ENCODE data around the gene DVL2.

The DVL2 gene

DNA sequence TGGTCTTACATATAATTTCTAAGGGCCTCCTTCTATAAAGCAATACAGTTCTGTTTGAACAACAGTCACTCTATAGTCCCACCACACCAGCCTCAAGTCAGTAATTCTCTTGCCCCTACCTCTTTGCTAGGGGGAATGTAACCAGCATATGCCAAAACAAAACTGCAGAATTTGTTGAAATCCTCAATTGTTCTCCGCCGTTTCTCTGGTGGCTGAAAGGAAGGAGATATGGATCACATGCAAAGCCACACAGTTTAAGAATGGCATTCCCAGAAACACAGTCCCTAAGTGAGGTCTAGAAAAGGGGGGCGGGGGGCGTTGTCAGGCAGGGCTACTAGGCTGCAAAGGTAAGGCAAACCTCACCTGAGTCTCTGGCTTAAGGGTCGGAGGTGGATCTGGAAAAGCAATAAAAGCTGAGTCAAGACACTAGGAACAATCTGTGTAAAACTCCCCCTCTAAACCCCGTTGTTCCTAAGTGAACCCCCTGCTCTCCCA is 3.0 kb upstream of the DVL2 start:
- no peak for DNase-seq

DNA sequence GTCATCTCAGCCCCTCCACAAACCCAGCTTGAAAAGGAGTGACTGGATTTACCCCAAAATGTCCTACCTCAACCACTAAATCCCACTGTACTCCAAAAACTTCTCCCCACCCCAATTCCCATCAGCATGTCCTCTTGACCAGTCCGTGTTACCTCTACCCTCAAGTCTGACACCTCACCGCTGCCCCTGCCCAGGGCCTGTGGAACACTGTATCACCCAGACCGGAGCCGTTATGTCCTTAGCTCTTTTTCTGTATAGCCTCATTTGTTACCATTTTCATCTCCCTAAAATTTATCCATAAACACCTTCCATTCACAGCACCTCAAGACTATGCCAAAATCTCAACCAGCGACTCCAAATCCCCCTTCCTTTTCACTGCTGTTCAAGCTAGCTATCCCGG is 2.5 kb upstream of the DVL2 start:
- DNase-seq: no peak

DNA sequence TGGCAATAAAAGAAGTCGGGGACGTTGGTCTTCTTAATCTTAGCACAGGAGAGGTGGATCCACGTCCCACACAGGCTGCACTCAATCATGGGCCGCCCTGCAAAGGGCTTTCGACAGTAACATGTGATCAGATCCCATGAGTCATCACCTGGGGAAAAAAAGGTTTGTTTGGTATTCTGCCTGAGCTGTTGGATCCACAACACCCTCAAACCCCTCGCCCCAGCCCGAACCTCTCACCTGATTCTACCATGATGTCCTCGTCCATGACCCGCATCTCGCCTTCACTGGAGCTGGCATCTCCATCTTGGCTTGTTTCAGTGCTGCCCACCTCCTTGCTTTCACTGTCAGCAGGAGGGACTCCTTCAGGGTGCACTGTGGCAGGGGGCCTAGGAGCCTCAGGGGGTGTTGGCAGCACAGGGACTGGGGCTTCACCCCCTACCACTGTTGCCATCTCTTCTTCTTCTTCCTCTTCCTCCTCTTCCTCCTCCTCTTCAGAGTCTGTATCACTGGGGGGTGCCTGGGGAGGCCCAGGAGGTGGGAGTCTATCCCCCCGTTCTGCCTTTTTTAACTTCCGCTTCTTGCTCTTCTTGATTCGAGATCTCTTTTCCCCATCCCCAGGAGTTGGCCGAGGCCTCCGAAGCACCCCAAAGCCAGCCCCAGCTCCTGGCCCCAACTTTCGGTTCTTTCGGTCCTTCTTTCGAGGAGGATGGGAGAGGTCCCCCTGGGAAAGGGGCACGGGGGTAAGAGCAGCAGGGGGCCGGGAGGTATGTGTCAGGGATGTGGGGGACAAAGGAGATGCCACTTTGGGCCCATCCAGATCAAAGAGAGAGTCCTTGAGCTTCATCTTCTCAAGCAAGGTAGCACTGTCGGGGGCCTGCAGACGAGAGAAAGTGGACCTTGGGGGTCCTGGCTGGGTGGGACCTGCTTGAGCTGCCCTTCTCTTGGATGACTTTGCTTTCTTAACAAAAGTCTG is 1.7 kb upstream of the DVL2 start:
- DNase-seq: no peak

DNA sequence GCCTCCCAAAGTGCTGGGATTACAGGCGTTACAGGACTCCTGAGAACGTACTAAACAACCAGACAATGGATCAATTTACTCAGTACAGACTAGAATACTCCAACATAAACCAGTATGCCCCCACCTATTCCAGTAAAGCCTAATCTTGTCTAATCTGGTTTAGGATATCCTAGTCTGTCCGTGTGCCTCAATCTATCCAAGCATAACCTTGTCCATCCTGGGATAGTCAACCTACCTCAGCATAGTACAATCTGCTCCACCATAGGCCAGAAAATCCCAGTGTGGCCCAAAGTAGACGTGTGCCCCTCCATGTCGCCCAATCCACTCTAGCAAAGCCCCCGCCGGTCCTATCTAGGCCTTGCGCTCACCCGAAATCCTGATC is 625 bp downstream of the DVL2 start:
- DNase-seq: no peak

GRCh38 chr17:7232114-7232513 is 2.2 kb downstream of the DVL2 start:
- no peak for DNase-seq

DNA sequence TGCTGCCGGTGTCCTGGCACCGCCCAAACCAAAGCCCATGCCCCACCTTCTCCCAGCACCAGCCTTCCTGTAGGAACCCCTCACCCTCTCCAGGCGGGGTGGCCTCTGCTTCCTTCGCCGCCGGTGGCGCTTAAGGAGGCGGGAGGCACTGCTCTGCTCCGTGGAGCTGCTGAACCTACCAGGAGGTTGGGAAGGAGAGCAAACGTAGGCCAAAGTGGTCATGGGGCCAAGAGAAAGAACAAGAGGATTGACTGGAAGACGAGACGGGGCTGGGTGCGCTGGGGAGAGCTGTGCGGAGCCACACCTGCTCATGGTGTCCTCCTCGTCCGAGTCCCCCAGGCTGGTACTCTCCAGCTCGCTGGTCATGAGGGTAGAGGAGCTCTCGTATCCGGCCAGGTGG is 4.8 kb downstream of the DVL2 start:
- DNase-seq: no peak

DNA sequence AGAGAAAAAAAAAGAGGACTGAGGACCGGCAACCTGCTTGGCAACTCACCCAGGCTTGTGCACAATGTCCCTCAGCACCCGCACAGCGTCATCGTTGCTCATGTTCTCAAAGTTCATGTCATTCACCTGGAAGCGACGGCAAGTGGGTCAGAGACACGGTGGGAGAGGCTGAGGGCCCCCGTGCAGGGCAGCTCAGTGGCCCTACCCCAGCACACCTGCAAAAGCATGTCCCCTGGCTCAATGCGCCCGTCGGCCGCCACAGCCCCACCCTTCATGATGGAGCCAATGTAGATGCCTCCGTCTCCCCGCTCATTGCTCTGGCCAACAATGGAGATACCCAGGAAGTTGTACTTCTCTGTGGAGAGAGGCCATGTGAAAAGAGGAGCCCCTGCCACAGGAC is 5.4 kb downstream of the DVL2 start:
- no peak for DNase-seq

DNA sequence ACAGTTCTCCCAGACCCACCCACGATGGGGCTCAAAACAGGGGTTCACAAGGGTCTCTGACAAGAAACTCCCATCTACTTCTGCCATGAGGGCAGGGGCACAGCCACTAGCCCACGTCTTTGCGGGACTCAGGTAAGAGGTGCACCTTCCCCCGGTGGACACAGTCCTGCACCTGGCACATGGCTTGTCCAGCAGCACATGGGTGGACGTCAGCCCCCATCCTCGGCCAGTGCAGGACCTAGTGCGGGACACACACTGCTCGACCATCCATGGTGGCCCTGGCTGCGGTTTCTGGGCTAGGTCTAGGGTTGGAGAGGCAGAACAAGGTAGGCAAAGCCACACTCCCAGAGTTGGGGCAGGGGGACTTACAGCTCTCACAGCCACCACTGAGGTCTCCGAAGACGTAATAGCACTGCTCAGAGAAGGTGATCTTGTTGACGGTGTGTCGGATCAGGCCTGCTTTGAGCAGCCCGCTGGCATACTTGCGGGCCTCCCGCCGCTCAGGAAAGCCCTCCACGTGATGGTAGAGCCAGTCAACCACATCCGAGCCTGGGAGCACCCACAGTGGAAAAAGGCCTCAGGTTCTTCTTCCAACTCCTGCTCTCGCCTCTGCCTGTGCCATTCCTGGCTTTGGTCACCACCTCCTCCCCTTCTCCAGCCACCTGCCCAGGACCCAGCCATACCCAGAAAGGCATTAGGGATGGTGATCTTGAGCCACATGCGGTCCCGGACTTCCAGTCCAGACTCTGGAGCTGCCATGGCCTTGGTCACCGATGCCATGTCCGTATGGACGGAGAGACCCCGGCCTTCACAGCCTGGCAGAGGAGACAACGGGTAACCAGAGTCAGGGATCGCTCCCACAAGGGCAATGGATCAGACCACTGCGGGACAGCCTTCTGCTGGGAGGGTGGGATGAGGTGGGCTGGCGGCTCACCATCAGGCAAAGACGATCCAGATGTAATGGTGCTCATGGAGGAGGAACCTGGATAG is 7.3 kb downstream of the DVL2 start:
- DNase-seq: no peak

GRCh38 chr17:7225711-7226331 is 8.5 kb downstream of the DVL2 start:
- no peak for DNase-seq

DNA sequence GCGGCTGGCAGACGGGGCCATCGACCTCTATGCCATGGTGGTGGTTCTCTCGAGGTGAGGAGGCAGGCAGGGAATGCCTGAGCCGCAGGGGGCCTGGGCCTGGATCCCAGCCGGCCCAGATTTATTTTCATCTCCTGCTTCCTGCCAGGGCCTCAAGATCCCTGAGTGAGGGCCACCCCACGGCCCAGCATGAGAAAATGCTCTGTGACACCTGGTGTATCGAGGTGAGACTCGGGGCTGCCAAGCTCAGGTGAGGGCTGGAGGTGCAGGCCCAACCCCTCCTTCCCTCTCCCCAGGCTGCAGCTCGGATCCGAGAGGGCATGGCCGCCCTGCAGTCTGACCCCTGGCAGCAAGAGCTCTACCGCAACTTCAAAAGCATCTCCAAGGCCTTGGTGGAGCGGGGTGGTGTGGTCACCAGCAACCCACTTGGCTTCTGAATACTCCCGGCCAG is 9.6 kb downstream of the DVL2 start:
- DNase-seq: no peak

DNA sequence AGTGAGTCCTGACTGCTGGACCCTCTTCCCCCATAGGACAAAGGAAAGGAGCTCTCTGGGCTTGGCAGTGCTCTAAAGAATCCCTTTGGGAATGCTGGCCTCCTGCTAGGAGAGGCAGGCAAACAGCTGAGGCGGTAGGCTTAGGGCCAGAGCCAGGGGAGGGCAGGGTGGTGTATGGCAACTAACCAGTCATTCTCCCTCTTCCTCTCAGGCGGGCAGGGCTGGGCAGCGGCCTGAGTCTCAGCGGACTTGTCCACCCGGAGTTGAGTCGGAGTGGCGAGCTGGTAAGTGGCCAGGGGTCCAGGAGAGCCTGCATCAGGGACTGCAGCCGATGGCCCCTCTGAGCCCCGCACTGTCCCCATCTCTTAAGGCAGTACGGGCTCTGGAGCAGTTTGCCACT is 10.2 kb downstream of the DVL2 start:
- DNase-seq: no peak

DNA sequence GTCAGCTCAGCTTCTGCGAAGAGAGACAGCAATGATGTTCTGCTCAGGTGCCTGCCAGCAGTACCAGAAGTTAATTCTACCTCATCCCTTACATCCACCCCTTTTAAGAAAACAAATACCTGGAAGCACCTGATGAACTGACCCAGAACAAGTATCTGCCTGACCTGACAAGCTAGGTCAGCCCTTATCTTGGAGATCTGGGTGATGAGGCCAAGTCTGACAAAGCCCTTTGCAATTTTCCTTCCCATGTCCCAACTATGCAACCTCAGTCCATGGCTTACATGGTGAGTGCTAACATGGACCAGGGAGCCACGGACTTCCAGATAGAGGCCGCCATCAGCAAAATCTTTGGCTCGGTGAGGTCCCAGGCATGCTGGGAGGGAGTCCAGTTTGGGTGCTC is 10.9 kb downstream of the DVL2 start:
- no peak for DNase-seq

DNA sequence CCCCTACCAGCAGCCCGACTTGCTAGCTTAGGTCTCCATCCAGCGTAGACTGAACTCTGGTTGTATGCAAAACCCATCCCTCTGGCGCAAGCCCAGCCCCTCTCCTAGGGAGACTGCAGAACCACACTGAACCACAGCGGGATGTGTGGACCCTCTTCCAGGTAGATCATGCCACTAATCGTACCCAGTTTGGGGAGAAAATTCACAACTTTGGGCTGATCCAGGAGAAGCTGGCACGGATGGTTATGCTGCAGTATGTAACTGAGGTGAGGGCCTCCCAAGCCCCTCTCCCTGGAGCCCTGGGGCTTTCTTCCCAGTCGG is 11.4 kb downstream of the DVL2 start:
- DNase-seq: no peak

- no peak for DNase-seq
Observed at GRCh38 chr17:7222093-7222971, 12.0 kb downstream of the DVL2 start.

DNA sequence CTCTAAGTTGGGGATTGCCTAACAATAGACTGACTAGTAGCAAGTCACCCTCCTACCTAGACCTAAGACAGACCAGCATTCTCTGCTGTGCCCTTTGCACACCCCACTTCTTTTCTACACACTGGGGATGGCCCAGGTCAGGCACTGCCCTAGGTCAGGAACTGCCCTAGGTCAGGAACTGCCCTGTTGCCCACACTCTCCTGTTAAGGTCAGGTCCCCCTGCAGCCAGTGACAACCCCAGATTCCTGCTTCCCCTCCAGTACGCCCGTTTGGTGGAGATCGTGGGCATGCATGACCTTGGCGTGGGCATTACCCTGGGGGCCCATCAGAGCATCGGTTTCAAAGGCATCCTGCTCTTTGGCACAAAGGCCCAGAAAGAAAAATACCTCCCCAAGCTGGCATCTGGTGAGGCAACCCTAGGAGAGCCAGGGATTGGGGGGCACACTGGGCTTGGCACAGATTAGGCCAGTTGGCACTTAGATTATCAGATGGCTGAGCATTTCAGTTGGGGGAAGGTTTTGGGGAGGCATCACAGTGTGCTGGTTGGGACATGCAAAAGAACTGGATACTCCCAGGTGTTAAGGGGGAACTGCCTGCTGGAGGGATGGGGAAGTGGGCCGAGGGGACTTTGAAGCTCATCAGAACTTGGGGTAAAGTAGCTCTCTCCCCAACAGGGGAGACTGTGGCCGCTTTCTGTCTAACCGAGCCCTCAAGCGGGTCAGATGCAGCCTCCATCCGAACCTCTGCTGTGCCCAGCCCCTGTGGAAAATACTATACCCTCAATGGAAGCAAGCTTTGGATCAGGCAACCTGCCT is 12.8 kb downstream of the DVL2 start:
- DNase-seq: no peak

- DNase-seq: peak; percentile 70 to 72
Observed at GRCh38 chr17:7220593-7221277, 13.6 kb downstream of the DVL2 start.

- DNase-seq: peak; percentile 78 to 79
Observed at GRCh38 chr17:7219812-7220592, 14.3 kb downstream of the DVL2 start, which contains the start of the genes ACADVL and DLG4. Gene ACADVL (plus strand): TSS chr17:7219938. CDS start chr17:7219985, 47 bp downstream. Gene DLG4 (minus strand): TSS chr17:7219836.

DNA sequence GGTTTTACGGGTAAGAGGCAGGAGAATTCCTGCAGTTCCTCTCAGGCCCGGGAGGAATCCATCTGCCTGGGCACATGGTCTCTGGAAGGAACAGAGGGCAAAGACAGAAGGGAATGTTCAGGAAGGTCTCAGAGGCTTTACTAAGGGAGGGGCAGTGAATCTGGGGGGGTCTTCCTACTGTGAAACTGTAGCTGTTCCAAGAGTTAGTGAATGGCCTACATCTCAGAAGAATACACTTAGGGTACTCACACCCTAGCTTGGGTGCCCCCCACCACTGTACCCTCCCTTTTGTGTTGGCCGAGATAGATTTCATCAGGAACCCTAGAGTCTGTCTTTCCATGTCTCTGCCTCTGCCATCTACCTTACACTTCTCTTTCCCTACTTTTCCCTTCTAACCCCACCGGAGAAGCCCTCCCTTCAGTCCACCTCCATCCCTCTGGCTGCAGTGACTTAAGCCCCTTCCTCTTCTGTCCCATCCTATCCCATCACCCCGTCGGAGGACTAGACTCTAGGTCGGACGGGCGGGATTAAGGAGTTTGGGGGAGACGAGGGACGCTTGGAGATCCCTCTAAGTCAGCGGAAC is 15.0 kb downstream of the DVL2 start:
- no peak for DNase-seq

DNA sequence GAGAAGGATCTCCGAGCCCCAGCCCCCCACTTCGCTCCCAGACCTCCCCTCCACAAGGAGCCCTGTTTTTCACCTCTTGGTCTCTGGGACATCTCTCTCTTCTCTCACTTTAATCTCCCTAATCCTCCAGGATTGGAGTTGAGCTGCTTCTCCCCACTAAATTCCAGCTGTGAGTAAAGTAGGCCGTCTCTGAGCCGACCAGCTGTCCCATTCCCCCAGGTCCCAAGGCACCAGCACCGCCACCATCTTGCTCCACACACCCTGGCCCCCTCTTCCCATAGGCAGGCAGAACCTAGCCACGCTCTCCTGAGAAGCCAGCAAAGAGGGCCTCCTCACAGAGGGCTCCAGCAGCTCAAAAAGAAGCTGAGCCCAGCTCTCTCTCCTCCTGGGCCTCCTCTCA is 15.6 kb downstream of the DVL2 start:
- DNase-seq: no peak

Measured in CD4-positive, alpha-beta T cell treated with Interleukin-1 beta for 1 hour (primary cell).